Stomach (tissue), 4 donors: ENCODE results near the gene NTM.

Experiments
- CTCF ChIP-seq, 7 experiments: fragments of 450-650 bp in 4 of 7; fragments of 200-600 bp in 3 of 7; sonication (generic) in 3 of 7; IDR thresholded peaks; one replicate each; pipeline ENCODE4 v1.5.1; 2016 to 2019; ENCODE audit warnings: antibody characterized with exemption in 7 of 7, control low read depth in 2 of 7, mild to moderate bottlenecking in 1 of 7
- POLR2A ChIP-seq, 4 donors: fragments of 450-650 bp; IDR thresholded peaks; one replicate each; pipeline ENCODE4 v1.6.1; 2016; ENCODE audit warnings: antibody characterized with exemption in 4 of 4, control low read depth in 2 of 4, mild to moderate bottlenecking in 1 of 4, moderate library complexity in 1 of 4
- POLR2AphosphoS5 ChIP-seq, 3 donors: sonication (generic); formaldehyde crosslinking; IDR thresholded peaks; one replicate each; pipeline ENCODE4 v1.6.1; 2016; ENCODE audit warnings: antibody characterized with exemption in 3 of 3

- no peak for TF ChIP-seq POLR2AphosphoS5 (IDR thresholded peaks at IDR 0.05)
- no peak for TF ChIP-seq CTCF (IDR thresholded peaks at IDR 0.05)
- no peak for TF ChIP-seq POLR2A (IDR thresholded peaks at IDR 0.05)
Observed at GRCh38 chr11:132286106-132286505, 915.7 kb downstream of the NTM start.
